ENCODE data around the gene HIVEP3.
"Not testable (repeated sequence)": the region's sequence is repeated elsewhere in the genome, so short reads cannot be mapped to it uniquely, and the experiment has no call there.

HIVEP3 gene

GRCh38 chr1:41572224-41572623 lies 346.5 kb downstream of the HIVEP3 start:
- no peak for DNase-seq

GRCh38 chr1:41571041-41571440 lies 347.7 kb downstream of the HIVEP3 start:
- no peak for DNase-seq

- DNase-seq = no peak
These were observed 350.5 kb downstream of the HIVEP3 start for GRCh38 chr1:41568204-41568603.

GRCh38 chr1:41566969-41567368 lies 351.8 kb downstream of the HIVEP3 start:
- DNase-seq = no peak

- no peak for DNase-seq
These were observed 352.3 kb downstream of the HIVEP3 start for GRCh38 chr1:41566274-41566885.

- no peak for DNase-seq
These were observed 353.8 kb downstream of the HIVEP3 start for GRCh38 chr1:41564741-41565475.

- no peak for DNase-seq
These were observed 356.4 kb downstream of the HIVEP3 start for GRCh38 chr1:41562328-41562727.

GRCh38 chr1:41560931-41561330 lies 357.8 kb downstream of the HIVEP3 start:
- DNase-seq = no peak

GRCh38 chr1:41560496-41560895 lies 358.2 kb downstream of the HIVEP3 start:
- no peak for DNase-seq

- no peak for DNase-seq
These were observed 359.4 kb downstream of the HIVEP3 start for GRCh38 chr1:41559331-41559730.

- no peak for DNase-seq
These were observed 360.0 kb downstream of the HIVEP3 start for GRCh38 chr1:41558761-41559171.

- no peak for DNase-seq
These were observed 360.8 kb downstream of the HIVEP3 start for GRCh38 chr1:41557751-41558455.

- DNase-seq = not testable (repeated sequence)
These were observed 364.0 kb downstream of the HIVEP3 start for GRCh38 chr1:41554746-41555145.

GRCh38 chr1:41547781-41548560 lies 370.8 kb downstream of the HIVEP3 start:
- no peak for DNase-seq

GRCh38 chr1:41547336-41547735 lies 371.4 kb downstream of the HIVEP3 start:
- no peak for DNase-seq

GRCh38 chr1:41546833-41547135 lies 371.9 kb downstream of the HIVEP3 start:
- no peak for DNase-seq

GRCh38 chr1:41545996-41546832 lies 372.5 kb downstream of the HIVEP3 start:
- DNase-seq = no peak

- DNase-seq = no peak
These were observed 376.4 kb downstream of the HIVEP3 start for GRCh38 chr1:41542196-41542930.

- DNase-seq = no peak
These were observed 377.1 kb downstream of the HIVEP3 start for GRCh38 chr1:41541592-41541952.

- no peak for DNase-seq
These were observed 377.7 kb downstream of the HIVEP3 start for GRCh38 chr1:41540886-41541591.

- DNase-seq = no peak
These were observed 378.7 kb downstream of the HIVEP3 start for GRCh38 chr1:41539999-41540398.
